ENCODE data around the gene SLC10A7. TPM values are rescaled to one million over a fixed set of nuclear protein-coding genes. Genes with fewer than 3 reads are reported as not detected.

SLC10A7 gene
- total and polyA plus RNA-seq, 10 of the 15 experiments (the other 5 are each of a cell fraction or from before 2014, with no cell fraction given) = 4.6 to 23.7 (median 15.6) TPM

DNA sequence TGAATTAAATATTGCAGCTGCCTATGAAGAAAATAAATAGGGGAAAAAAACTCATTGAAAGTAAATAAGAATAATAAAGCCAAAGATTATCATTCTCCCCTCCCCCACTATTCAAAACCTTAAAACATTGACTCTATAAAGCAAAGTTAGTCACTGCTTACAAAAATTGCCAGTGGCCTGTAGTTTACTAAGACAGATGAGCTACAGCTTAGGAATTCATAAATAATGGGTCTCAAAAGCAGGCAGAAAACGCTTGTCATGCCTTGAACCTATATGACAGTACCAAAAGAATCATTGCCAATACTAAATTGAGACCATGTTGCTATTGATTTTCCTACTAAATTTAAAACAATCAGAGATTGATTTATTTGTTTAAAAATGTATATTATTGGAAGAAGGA is 78.9 kb downstream of the SLC10A7 start:
- DNase-seq (ENCODE audit: low read depth, low spot score) = no peak
- no TSS peak for BruUV-seq (replicated peaks)

More for the DNA sequence above, 78.9 kb downstream of the SLC10A7 start:
- TF ChIP-seq MEF2B (IDR thresholded peaks at IDR 0.05; ENCODE audit: partially characterized antibody, poor library complexity, severe bottlenecking) (no peak), SMC3 (IDR thresholded peaks at IDR 0.05; ENCODE audit: borderline replicate concordance, low read length) (no peak), ZBED1 (IDR thresholded peaks at IDR 0.05; ENCODE audit: borderline replicate concordance) (no peak), PAX8 (IDR thresholded peaks at IDR 0.05) (no peak), BHLHE40 (IDR thresholded peaks at IDR 0.05; ENCODE audit: borderline replicate concordance in 1 of 2, low read depth in 2 of 2, low read length in 1 of 2) (no peak), SIN3A (IDR thresholded peaks at IDR 0.05; ENCODE audit: low read depth, low read length) (no peak), RB1 (IDR thresholded peaks at IDR 0.05; ENCODE audit: borderline replicate concordance) (no peak), ZNF207 (IDR thresholded peaks at IDR 0.05; ENCODE audit: borderline replicate concordance) (no peak), SREBF1 (IDR thresholded peaks at IDR 0.05; ENCODE audit: low read length) (no peak), YBX1 (IDR thresholded peaks at IDR 0.05) (no peak), STAT1 (conservative IDR thresholded peaks at IDR 0.05) (no peak), PML (IDR thresholded peaks at IDR 0.05; ENCODE audit: low read length) (no peak), NRF1 (conservative IDR thresholded peaks at IDR 0.05; ENCODE audit: low read depth, low read length) (no peak), CHD2 (IDR thresholded peaks at IDR 0.05; ENCODE audit: borderline replicate concordance, low read depth, low read length) (no peak), SMARCA5 (IDR thresholded peaks at IDR 0.05) (no peak)
- TF ChIP-seq, protein P1, sequence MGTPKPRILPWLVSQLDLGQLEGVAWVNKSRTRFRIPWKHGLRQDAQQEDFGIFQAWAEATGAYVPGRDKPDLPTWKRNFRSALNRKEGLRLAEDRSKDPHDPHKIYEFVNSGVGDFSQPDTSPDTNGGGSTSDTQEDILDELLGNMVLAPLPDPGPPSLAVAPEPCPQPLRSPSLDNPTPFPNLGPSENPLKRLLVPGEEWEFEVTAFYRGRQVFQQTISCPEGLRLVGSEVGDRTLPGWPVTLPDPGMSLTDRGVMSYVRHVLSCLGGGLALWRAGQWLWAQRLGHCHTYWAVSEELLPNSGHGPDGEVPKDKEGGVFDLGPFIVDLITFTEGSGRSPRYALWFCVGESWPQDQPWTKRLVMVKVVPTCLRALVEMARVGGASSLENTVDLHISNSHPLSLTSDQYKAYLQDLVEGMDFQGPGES (IDR thresholded peaks at IDR 0.05) = no peak
- TF ChIP-seq, protein P2, sequence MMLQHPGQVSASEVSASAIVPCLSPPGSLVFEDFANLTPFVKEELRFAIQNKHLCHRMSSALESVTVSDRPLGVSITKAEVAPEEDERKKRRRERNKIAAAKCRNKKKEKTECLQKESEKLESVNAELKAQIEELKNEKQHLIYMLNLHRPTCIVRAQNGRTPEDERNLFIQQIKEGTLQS (IDR thresholded peaks at IDR 0.05; ENCODE audit: borderline replicate concordance, extremely low read depth, low read depth, low read length) = no peak
- TF ChIP-seq, protein P3, sequence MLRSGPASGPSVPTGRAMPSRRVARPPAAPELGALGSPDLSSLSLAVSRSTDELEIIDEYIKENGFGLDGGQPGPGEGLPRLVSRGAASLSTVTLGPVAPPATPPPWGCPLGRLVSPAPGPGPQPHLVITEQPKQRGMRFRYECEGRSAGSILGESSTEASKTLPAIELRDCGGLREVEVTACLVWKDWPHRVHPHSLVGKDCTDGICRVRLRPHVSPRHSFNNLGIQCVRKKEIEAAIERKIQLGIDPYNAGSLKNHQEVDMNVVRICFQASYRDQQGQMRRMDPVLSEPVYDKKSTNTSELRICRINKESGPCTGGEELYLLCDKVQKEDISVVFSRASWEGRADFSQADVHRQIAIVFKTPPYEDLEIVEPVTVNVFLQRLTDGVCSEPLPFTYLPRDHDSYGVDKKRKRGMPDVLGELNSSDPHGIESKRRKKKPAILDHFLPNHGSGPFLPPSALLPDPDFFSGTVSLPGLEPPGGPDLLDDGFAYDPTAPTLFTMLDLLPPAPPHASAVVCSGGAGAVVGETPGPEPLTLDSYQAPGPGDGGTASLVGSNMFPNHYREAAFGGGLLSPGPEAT (IDR thresholded peaks at IDR 0.05; ENCODE audit: low read depth) = no peak
- TF ChIP-seq, protein P4, sequence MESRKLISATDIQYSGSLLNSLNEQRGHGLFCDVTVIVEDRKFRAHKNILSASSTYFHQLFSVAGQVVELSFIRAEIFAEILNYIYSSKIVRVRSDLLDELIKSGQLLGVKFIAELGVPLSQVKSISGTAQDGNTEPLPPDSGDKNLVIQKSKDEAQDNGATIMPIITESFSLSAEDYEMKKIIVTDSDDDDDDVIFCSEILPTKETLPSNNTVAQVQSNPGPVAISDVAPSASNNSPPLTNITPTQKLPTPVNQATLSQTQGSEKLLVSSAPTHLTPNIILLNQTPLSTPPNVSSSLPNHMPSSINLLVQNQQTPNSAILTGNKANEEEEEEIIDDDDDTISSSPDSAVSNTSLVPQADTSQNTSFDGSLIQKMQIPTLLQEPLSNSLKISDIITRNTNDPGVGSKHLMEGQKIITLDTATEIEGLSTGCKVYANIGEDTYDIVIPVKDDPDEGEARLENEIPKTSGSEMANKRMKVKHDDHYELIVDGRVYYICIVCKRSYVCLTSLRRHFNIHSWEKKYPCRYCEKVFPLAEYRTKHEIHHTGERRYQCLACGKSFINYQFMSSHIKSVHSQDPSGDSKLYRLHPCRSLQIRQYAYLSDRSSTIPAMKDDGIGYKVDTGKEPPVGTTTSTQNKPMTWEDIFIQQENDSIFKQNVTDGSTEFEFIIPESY (IDR thresholded peaks at IDR 0.05) = no peak
- H3K9me3 ChIP-seq (replicated peaks; ENCODE audit: control insufficient read depth, insufficient read depth, low read length) = no peaks in the 10 kb centered on the region
- no peak overlapping the region for H3K4me3 ChIP-seq
- intact Hi-C loops (cut with micrococcal nuclease; ENCODE audit: unreplicated experiment) (no loop called here), in situ Hi-C loops (cut with MboI) (no loop called here)
- H3K4me2 ChIP-seq (ENCODE audit: control insufficient read depth, insufficient read depth) = no peak overlapping the region
- H3K79me2 ChIP-seq (ENCODE audit: control insufficient read depth, insufficient read depth, low read length) = no peaks in the 10 kb centered on the region
- ChIA-PET CTCF (interaction anchor here (1.3 to 1.4 kb wide), 2 partner anchors 15 to 18 kb away, joined by 3 read pairs; no protein-coding TSS in a partner anchor), POLR2A (no interaction called here), RAD21 (ENCODE audit: unreplicated experiment) (interaction anchor here (1.4 kb wide), 1 partner anchor 97 kb away, joined by 3 read pairs; no protein-coding TSS in a partner anchor), SMC1A (ENCODE audit: uncharacterized antibody, unreplicated experiment) (interaction anchor here (0.6 to 2.0 kb wide), 9 partner anchors 9 to 101 kb away, joined by 3 to 7 read pairs (median 3); no protein-coding TSS in a partner anchor)
- 94% methylated on average over 1 of the region's 1 CpG for WGBS (ENCODE audit: insufficient coverage, insufficient replicate concordance, low lambda C conversion rate, missing lambda C conversion rate)
- no peaks in the 10 kb centered on the region; a peak in 2 of 4 replicates for H3K36me3 ChIP-seq (ENCODE audit: control insufficient read depth in 2 of 2, insufficient read depth in 2 of 2, low read length in 1 of 2)
- no peaks in the 10 kb centered on the region for H3K4me1 ChIP-seq (ENCODE audit: control insufficient read depth, insufficient read depth, low read length)
- H2AFZ ChIP-seq (ENCODE audit: control insufficient read depth, low read depth, low read length) = no peak overlapping the region
- H3K27ac ChIP-seq (ENCODE audit: control insufficient read depth, insufficient read depth) = no peak overlapping the region
- no peaks in the 10 kb centered on the region for H3K27me3 ChIP-seq (replicated peaks in 1 of 2; ENCODE audit: control insufficient read depth in 2 of 2, insufficient read depth in 2 of 2, low read length in 1 of 2)
- no peaks in the 10 kb centered on the region for H4K20me1 ChIP-seq (ENCODE audit: control insufficient read depth, insufficient read depth)
- no peak overlapping the region for H3K9ac ChIP-seq (ENCODE audit: control insufficient read depth, insufficient read depth, low read length)
- FAIRE-seq (no peak), ATAC-seq (no peak)
